K562 (cell line): ENCODE measurements around the gene SNRPB. TPM values are rescaled to one million over a fixed set of nuclear protein-coding genes. Genes with fewer than 3 reads are reported as not detected.

ENCODE experiments used
- ATAC-seq: fragments of 200-7000 bp; cut with Tn5 transposase; 3 replicates; pipeline ENCODE4 v1.9.1; 2020; ENCODE audit warnings: moderate library complexity
- BruUV-seq: library from RNA; stranded (reverse); fragments of 400-500 nt; replicated peaks from 2 replicates; lab custom pipeline; 2021; lab: Mats Ljungman, UMichigan
- CTCF ChIA-PET: fragments of 300-600 bp; formaldehyde crosslinking; extraction: SDS; loops from one replicate; lab custom pipeline; 2021; ENCODE audit warnings: low intra/inter-chr PET ratio; lab: Yijun Ruan, JAX
- POLR2A ChIA-PET: fragments of 300-600, 350-650 bp; sonication (Branson Sonifier 250); formaldehyde crosslinking; extraction: SDS; loops from one replicate; lab custom pipeline; 2021; ENCODE audit warnings: antibody characterized with exemption, inconsistent platforms; lab: Yijun Ruan, JAX
- DNase-seq, 4 experiments: peaks; one replicate each; pipeline versions ENCODE4 v3.0.0 to v3.0.0-alpha.2; 2011 to 2018; ENCODE audit warnings: low spot score in 3 of 4, mixed read lengths in 3 of 4; ENCODE audit errors: extremely low read depth in 1 of 4
- FAIRE-seq: peaks from 2 replicates; lab custom pipeline; 2011; peaks lifted over from hg19 to GRCh38; lab: Jason Lieb, UNC
- H2AFZ ChIP-seq: 2 replicates; pipeline ENCODE4 v1.6.0; 2011; ENCODE audit warnings: low read depth, low read length, control low read depth, inconsistent platforms
- H3K27ac ChIP-seq: fragments of 200-600 bp; 3 replicates; pipeline ENCODE4 v1.8.0; 2011; ENCODE audit warnings: low read depth, mild to moderate bottlenecking, control low read depth, inconsistent platforms, low read length, moderate library complexity, mixed read lengths; ENCODE audit errors: extremely low read depth
- H3K27me3 ChIP-seq, 2 experiments: fragments of 300-600 bp in 1 of 2; 2 replicates in 1 of 2; 3 replicates in 1 of 2; pipeline versions ENCODE4 v1.6.0 to v1.8.0; 2011; ENCODE audit warnings: inconsistent platforms in 2 of 2, low read length in 2 of 2, mild to moderate bottlenecking in 1 of 2, mixed read lengths in 1 of 2, moderate library complexity in 1 of 2; ENCODE audit not compliant: control insufficient read depth in 2 of 2, insufficient read depth in 2 of 2
- H3K36me3 ChIP-seq: fragments of 300-600 bp; 3 replicates; pipeline ENCODE4 v1.8.0; 2011; ENCODE audit warnings: mild to moderate bottlenecking, low read length, inconsistent platforms; ENCODE audit not compliant: control insufficient read depth, insufficient read depth
- H3K4me1 ChIP-seq, 2 experiments: fragments of 200-600 bp in 1 of 2; replicated peaks in 1 of 2; 2 replicates in 1 of 2; 3 replicates in 1 of 2; pipeline versions ENCODE4 v1.5.1 to v1.8.0; 2011; ENCODE audit warnings: inconsistent platforms in 2 of 2, low read length in 2 of 2, mild to moderate bottlenecking in 1 of 2, mixed read lengths in 1 of 2, moderate library complexity in 1 of 2; ENCODE audit not compliant: control insufficient read depth in 2 of 2, insufficient read depth in 2 of 2
- H3K4me2 ChIP-seq: 2 replicates; pipeline ENCODE4 v1.6.1; 2011; ENCODE audit warnings: low read length, control low read depth, inconsistent platforms, mixed read lengths; ENCODE audit not compliant: insufficient read depth
- H3K4me3 ChIP-seq: fragments of 200-600 bp; sonication (generic), shearing (Covaris generic); 2 replicates; pipeline ENCODE4 v1.5.1; 2016; ENCODE audit warnings: control low read depth, inconsistent platforms
- H3K79me2 ChIP-seq: fragments of 200-600 bp; 3 replicates; pipeline ENCODE4 v1.8.0; 2011; ENCODE audit warnings: low read length, inconsistent platforms; ENCODE audit not compliant: control insufficient read depth, insufficient read depth
- H3K9ac ChIP-seq, 2 experiments: 2 replicates each; pipeline versions ENCODE4 v1.6.0 to v1.6.1; 2011; ENCODE audit warnings: low read depth in 2 of 2, low read length in 2 of 2, control low read depth in 1 of 2, inconsistent platforms in 1 of 2, mild to moderate bottlenecking in 1 of 2, mixed read lengths in 1 of 2; ENCODE audit not compliant: insufficient read depth in 1 of 2
- H3K9me1 ChIP-seq: one replicate; pipeline ENCODE4 v1.6.0; 2011; ENCODE audit warnings: inconsistent platforms, mild to moderate bottlenecking, low read length, moderate library complexity; ENCODE audit not compliant: control insufficient read depth, insufficient read depth
- H3K9me3 ChIP-seq: replicated peaks from 2 replicates; pipeline ENCODE4 v1.5.1; 2011; ENCODE audit warnings: low read depth, low read length, inconsistent platforms; ENCODE audit not compliant: control insufficient read depth, insufficient read depth
- H4K20me1 ChIP-seq: replicated peaks from 2 replicates; pipeline ENCODE4 v1.6.1; 2011; ENCODE audit warnings: low read length, inconsistent platforms, mixed read lengths; ENCODE audit not compliant: control insufficient read depth, insufficient read depth
- ARID1B ChIP-seq: fragments of 450-650 bp; IDR thresholded peaks from 2 replicates; pipeline ENCODE4 v1.6.1; 2016; ENCODE audit warnings: antibody characterized with exemption, mild to moderate bottlenecking, inconsistent platforms
- CEBPZ ChIP-seq: fragments of 150-350 bp; IDR thresholded peaks from 2 replicates; pipeline ENCODE4 v1.6.1; 2014; ENCODE audit warnings: low read depth, mild to moderate bottlenecking, low read length, borderline replicate concordance
- CREB1 ChIP-seq, 2 experiments: sonication (generic) in 1 of 2; formaldehyde crosslinking in 1 of 2; IDR thresholded peaks; 2 replicates each; pipeline versions ENCODE4 v1.6.1 to v1.8.0; 2012 to 2022; ENCODE audit warnings: inconsistent platforms in 1 of 2, mild to moderate bottlenecking in 1 of 2, missing genetic modification reagents in 1 of 2, moderate library complexity in 1 of 2
- FOXA3 ChIP-seq, 2 experiments: fragments of 450-650 bp in 1 of 2; sonication (generic) in 1 of 2; formaldehyde crosslinking; IDR thresholded peaks in 1 of 2; conservative IDR thresholded peaks in 1 of 2; 2 replicates each; pipeline versions ENCODE4 v1.4.0 to v1.8.0; 2020 to 2022; ENCODE audit warnings: mild to moderate bottlenecking in 2 of 2, missing genetic modification reagents in 1 of 2
- HLTF ChIP-seq: fragments of 450-650 bp; IDR thresholded peaks from 2 replicates; pipeline ENCODE4 v1.6.1; 2016
- KHSRP ChIP-seq: fragments of 450-650 bp; IDR thresholded peaks from 2 replicates; pipeline ENCODE4 v1.6.1; 2017
- PYGO2 ChIP-seq: fragments of 450-650 bp; IDR thresholded peaks from 2 replicates; pipeline ENCODE4 v1.6.1; 2016; ENCODE audit warnings: mild to moderate bottlenecking, missing genetic modification characterization, moderate library complexity, missing compliant biosample characterization
- RBM22 ChIP-seq: fragments of 200-400 bp; formaldehyde crosslinking; IDR thresholded peaks from 2 replicates; pipeline ENCODE4 v1.6.1; 2018; ENCODE audit warnings: low read length, low read depth; ENCODE audit not compliant: poor library complexity, severe bottlenecking
- SIN3B ChIP-seq: fragments of 450-650 bp; IDR thresholded peaks from 2 replicates; pipeline ENCODE4 v1.6.1; 2017; ENCODE audit warnings: low read depth, mild to moderate bottlenecking, moderate library complexity
- SMAD4 ChIP-seq: fragments of 250-450 bp; sonication (Bioruptor Pico); conservative IDR thresholded peaks from 2 replicates; pipeline ENCODE4 v1.8.0; 2021; ENCODE audit warnings: inconsistent platforms, mild to moderate bottlenecking, moderate library complexity
- SRF ChIP-seq, 2 experiments: fragments of 250-450, 450-650 bp in 1 of 2; sonication (Bioruptor Pico) in 1 of 2; sonication (generic) in 1 of 2; formaldehyde crosslinking; IDR thresholded peaks; 2 replicates each; pipeline versions ENCODE4 v1.5.0 to v1.5.1; 2020 to 2022; ENCODE audit warnings: mild to moderate bottlenecking in 1 of 2, missing genetic modification reagents in 1 of 2
- ZFPM2 ChIP-seq: fragments of 250-450 bp; sonication (Bioruptor Pico); IDR thresholded peaks from 2 replicates; pipeline ENCODE4 v1.5.1; 2022; ENCODE audit warnings: mild to moderate bottlenecking
- ZNF133 ChIP-seq: fragments of 250-450 bp; sonication (Bioruptor Pico); IDR thresholded peaks from 2 replicates; pipeline ENCODE4 v1.4.0; 2020; ENCODE audit warnings: mild to moderate bottlenecking
- ZNF212 ChIP-seq: fragments of 450-650 bp; formaldehyde crosslinking; IDR thresholded peaks from 2 replicates; pipeline ENCODE4 v1.4.0; 2020; ENCODE audit warnings: mild to moderate bottlenecking
- ZNF551 ChIP-seq: fragments of 250-450 bp; sonication (Bioruptor Pico); IDR thresholded peaks from 2 replicates; pipeline ENCODE4 v1.5.0; 2021; ENCODE audit warnings: mild to moderate bottlenecking, moderate library complexity
- ZNF583 ChIP-seq: fragments of 250-450 bp; sonication (Bioruptor Pico); IDR thresholded peaks from 2 replicates; pipeline ENCODE4 v1.4.0; 2020
- ZNF668 ChIP-seq: fragments of 250-450 bp; sonication (Bioruptor Pico); IDR thresholded peaks from 2 replicates; pipeline ENCODE4 v1.8.0; 2022; ENCODE audit warnings: mild to moderate bottlenecking, inconsistent platforms
- WGBS: fragments of 100-300 bp; shearing (Covaris generic); methylation state at CpG from one replicate; pipeline ENCODE4 v1.1.6; 2016; ENCODE audit warnings: low coverage, mixed read lengths; ENCODE audit not compliant: insufficient coverage; ENCODE audit errors: missing lambda C conversion rate; 5-methylcytosine and 5-hydroxymethylcytosine counted together
- in situ Hi-C: fragments of 300-500 bp; cut with MboI; formaldehyde crosslinking; loops from 4 replicates; pipeline ENCODE4 v1.15.0; 2018; ENCODE audit warnings: inconsistent platforms, mixed read lengths
- intact Hi-C: fragments of 100-400 bp; cut with micrococcal nuclease; formaldehyde crosslinking; loops from 2 replicates; pipeline ENCODE4 v1.14.2; 2022
- polyA plus RNA-seq, 8 experiments: library from polyadenylated mRNA; depleted of rRNA in 4 of 8; stranded (reverse) in 5 of 8; unstranded in 3 of 8; fragments of >200 nt; fragmentation: Nextera tagmentation in 2 of 8; fragmentation: Illumina TruSeq in 1 of 8; extraction: Ambion mirVana in 2 of 8; extraction: Trizol in 1 of 8; gene quantifications; 2 replicates each; pipeline versions ENCODE4 v1.2.1 to v1.2.3, GENCODE V29; 2011 to 2014; ENCODE audit warnings: inconsistent platforms in 1 of 8, missing spikeins in 1 of 8
- total RNA-seq, 7 experiments: library from RNA; depleted of rRNA in 6 of 7; stranded (reverse); fragments of >200 nt in 6 of 7; fragmentation: Illumina TruSeq in 2 of 7; extraction: Trizol in 2 of 7; gene quantifications; 2 replicates each; pipeline versions ENCODE4 v1.2.1 to v1.2.3, GENCODE V29; 2011 to 2021; ENCODE audit warnings: low replicate concordance in 1 of 7

The SNRPB gene
- total and polyA plus RNA-seq, 9 of the 15 experiments (the other 6 are each of a cell fraction or from before 2014, with no cell fraction given): 13.1 to 615 (median 266) TPM

DNA sequence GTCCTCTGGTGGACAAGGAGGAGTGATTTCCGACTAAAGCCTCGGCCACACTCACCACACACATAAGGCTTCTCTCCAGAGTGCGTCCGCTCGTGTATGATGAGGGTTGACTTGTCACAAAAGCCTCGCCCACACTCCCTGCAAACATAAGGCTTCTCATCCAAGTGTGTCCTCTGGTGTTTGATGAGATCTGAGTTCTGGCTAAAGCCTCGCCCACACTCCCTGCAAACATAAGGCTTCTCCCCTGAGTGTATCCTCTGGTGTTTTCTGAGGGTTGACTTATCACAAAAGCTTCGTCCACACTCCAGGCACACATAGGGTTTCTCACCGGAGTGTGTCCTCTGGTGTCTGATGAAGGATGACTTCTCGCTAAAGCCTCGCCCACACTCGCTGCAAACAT, 12.9 kb upstream of the SNRPB start:
- FAIRE-seq (no peak), DNase-seq (no peak), ATAC-seq (no peak)
- Histone ChIP-seq H4K20me1 (no peaks in the 10 kb centered on the region), H3K27ac (no peak overlapping the region), H2AFZ (no peak overlapping the region), H3K9ac (no peak overlapping the region), H3K9me1 (no peaks in the 10 kb centered on the region), H3K9me3 (no peaks in the 10 kb centered on the region), H3K4me1 (peaks cover 0 to 2% of the 10 kb centered on the region in 2 experiments; a peak in 1 of 5 replicates), H3K79me2 (no peaks in the 10 kb centered on the region), H3K36me3 (peaks cover 54% of the 10 kb centered on the region), H3K27me3 (no peaks in the 10 kb centered on the region), H3K4me3 (no peak overlapping the region)
- in situ Hi-C loops: no loop called here
- no TSS peak for BruUV-seq
- ChIA-PET CTCF (no interaction called here), POLR2A (no interaction called here)
- 83% methylated on average over 6 of the region's 12 CpGs for WGBS
- intact Hi-C loops: no loop called here
- no peak for TF ChIP-seq SIN3B
- no peak for TF ChIP-seq SMAD4 (CRISPR knock-in tag)
- TF ChIP-seq CREB1 (IDR thresholded peaks at IDR 0.05): no peak
- no peak for TF ChIP-seq CREB1 (CRISPR knock-in tag; IDR thresholded peaks at IDR 0.05)
- no peak for TF ChIP-seq ZNF133 (CRISPR knock-in tag)
- no peak for TF ChIP-seq CEBPZ
- no peak for TF ChIP-seq ARID1B
- no peak for TF ChIP-seq SRF (CRISPR knock-in tag; IDR thresholded peaks at IDR 0.05)
- no peak for TF ChIP-seq ZNF668 (CRISPR knock-in tag)
- no peak for TF ChIP-seq RBM22
- no peak for TF ChIP-seq FOXA3 (CRISPR knock-in tag; conservative IDR thresholded peaks at IDR 0.05 in 1 of 2, IDR thresholded peaks at IDR 0.05 in 1 of 2)
- TF ChIP-seq ZNF551 (CRISPR knock-in tag): no peak
- no peak for TF ChIP-seq PYGO2
- TF ChIP-seq ZNF583 (CRISPR knock-in tag): no peak
- TF ChIP-seq HLTF: no peak
- TF ChIP-seq KHSRP: no peak
- TF ChIP-seq ZFPM2 (CRISPR knock-in tag): no peak
- no peak for TF ChIP-seq ZNF212
- TF ChIP-seq, all 486 proteins: peak for 0
- H3K4me2 ChIP-seq: no peak overlapping the region
